IMR-90 (cell line): ENCODE data around the gene SPATA32. TPM values are rescaled to one million over a fixed set of nuclear protein-coding genes. Genes with fewer than 3 reads are reported as not detected.
A peak's percentile ranks its signal among the peaks of the same experiment; 100 is the strongest.

ENCODE experiments used
- CHD1 ChIP-seq: IDR thresholded peaks from 2 replicates; pipeline ENCODE4 v1.6.1; 2012; ENCODE audit warnings: low read depth, low read length, improper control_type of control experiment
- FOS ChIP-seq: fragments of 150-350 bp; IDR thresholded peaks from 2 replicates; pipeline ENCODE4 v1.6.1; 2016; ENCODE audit warnings: low read depth, low read length
- RCOR1 ChIP-seq: IDR thresholded peaks from 2 replicates; pipeline ENCODE4 v1.6.1; 2012; ENCODE audit warnings: mild to moderate bottlenecking, low read length, improper control_type of control experiment; ENCODE audit not compliant: insufficient replicate concordance
- polyA plus RNA-seq, 3 experiments: library from polyadenylated mRNA; depleted of rRNA; stranded (reverse); fragments of >200 nt; gene quantifications; 2 replicates each; pipeline ENCODE4 v1.2.3, GENCODE V29; 2012; ENCODE audit warnings: low replicate concordance in 1 of 3
- total RNA-seq: library from RNA; depleted of rRNA; stranded (reverse); fragments of >200 nt; gene quantifications from 2 replicates; pipeline ENCODE4 v1.2.3, GENCODE V29; 2012

The SPATA32 gene
- total and polyA plus RNA-seq, 2 of the 4 experiments (the other 2 are of a cell fraction): 0.18 TPM; not detected in 1

DNA sequence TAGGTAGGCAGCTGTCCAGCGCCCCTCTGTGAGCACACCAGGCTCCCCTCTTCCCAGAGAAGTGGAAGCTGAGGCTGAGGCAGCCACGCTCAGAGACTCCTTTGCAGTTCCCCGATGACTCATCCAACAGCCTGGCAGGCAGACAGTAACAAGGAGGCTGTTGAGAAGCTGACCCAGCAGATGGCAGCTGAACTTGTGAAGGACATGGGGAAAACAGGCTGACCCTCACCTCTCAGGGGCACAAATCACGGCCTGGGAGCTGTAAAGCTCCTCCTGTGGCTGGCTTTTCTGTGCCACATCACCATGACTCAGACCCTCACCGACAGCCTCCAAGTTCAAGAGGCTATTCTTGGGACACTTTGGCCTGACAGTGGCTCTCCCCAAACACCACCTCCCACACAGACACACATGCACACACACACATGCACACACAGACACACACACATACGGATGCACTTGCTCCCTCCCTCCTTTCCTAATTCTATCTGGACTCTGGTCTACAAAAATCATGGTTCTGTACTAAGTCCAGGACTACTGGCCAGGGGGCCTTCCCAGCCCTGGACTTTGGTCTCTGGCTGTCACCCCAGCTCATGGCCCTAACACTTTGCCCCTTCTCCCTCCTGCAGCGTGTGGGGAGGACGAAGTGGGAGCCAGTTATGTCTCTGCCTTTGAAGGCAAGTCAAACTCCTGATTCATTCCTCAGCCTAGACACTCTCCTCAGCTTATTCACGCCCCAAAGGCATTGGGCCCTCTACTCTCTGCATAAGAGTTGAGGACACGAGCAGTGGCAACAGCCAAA lies 31.7 kb upstream of the SPATA32 start (continued):
- TF ChIP-seq CHD1 (0 out of 2 replicates have a peak, but pooled peaks have one; percentile 46), RCOR1 (peak; percentile 65), FOS (peak; percentile 98)
